Measurements from ENCODE around the gene TP73.

TP73 gene

GRCh38 chr1:3729594-3730542 lies 77.6 kb downstream of the TP73 start:
- no peak for DNase-seq (ENCODE audit: low spot score)

GRCh38 chr1:3730543-3731247 lies 78.4 kb downstream of the TP73 start:
- DNase-seq (ENCODE audit: low spot score) = no peak

- DNase-seq (ENCODE audit: low spot score) = no peak
Observed at GRCh38 chr1:3731583-3732433, 79.5 kb downstream of the TP73 start.

- DNase-seq (ENCODE audit: low spot score) = no peak
Observed at GRCh38 chr1:3732434-3733093, 80.2 kb downstream of the TP73 start.

DNA sequence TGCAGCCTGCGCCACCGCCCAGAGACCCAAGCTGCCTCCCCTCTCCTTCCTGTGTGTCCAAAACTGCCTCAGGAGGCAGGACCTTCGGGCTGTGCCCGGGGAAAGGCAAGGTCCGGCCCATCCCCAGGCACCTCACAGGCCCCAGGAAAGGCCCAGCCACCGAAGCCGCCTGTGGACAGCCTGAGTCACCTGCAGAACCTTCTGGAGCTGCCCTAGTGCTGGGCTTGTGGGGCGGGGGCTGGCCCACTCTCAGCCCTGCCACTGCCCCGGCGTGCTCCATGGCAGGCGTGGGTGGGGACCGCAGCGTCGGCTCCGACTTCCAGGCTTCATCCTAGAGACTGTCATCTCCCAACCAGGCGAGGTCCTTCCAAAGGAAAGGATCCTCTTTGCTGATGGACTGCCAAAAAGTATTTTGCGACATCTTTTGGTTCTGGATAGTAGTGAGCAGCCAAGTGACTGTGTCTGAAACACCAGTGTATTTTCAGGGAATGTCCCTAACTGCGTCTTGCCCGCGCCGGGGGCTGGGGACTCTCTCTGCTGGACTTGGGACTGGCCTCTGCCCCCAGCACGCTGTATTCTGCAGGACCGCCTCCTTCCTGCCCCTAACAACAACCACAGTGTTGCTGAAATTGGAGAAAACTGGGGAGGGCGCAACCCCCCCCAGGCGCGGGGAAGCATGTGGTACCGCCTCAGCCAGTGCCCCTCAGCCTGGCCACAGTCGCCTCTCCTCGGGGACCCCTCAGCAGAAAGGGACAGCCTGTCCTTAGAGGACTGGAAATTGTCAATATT lies 81.0 kb downstream of the TP73 start:
- no peak for DNase-seq (ENCODE audit: low spot score)

DNA sequence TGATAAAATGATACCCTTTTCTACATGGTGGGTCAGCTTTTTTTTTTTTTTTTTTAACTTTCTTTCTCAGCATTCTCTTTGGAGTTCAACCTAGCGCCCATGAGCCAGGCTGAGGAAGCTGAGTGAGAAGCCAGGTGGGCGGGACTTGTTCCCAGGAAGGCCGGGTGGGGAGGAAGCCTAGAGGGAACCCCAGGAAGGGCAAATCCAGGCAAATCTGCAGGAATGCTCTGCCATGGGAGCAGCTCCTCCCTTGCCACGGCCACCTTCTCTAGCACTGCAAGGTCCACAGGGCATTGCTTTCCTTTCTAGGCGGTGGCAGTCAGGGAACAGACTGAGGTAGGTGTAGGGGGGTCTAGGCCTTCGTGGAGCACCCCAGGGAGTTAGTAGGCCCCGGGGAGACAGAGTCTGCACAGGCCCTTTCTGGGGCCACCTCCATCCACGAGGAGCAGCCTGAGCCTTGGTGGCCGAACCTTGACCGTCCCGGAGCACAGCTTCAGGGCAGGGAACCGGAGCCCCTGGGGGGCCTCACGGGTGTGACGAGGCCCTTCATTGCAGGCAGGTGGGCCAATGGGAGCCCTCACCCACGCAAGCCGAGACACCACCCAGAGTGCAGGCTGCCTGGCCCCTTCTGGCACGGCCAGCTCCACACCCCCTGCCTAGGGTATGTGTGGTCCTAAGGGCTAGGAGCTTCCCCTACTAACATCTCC lies 81.7 kb downstream of the TP73 start:
- no peak for DNase-seq (ENCODE audit: low spot score)

DNA sequence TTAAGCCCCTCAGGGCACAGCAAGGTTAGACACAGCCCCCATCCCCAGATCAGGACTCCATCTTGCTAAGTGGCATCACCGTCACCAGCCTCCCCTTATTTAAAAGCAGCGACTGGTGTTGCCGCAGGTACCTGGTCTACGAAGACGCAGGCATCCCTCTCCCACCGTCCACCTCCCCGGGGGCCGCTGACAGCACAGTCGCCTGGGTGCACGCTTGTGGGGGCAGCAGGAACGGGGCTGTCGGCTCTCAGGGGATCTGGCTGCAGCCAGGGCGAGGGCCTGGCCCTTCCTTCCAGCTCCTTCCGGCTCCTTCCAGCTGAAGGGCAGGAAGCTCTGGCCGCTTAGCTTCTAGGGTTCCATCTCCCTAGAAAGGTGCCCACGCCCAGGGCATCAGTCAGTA lies 82.3 kb downstream of the TP73 start:
- no peak for DNase-seq (ENCODE audit: low spot score)

- DNase-seq (ENCODE audit: low spot score) = no peak
Observed at GRCh38 chr1:3735027-3735681, 82.8 kb downstream of the TP73 start.

DNA sequence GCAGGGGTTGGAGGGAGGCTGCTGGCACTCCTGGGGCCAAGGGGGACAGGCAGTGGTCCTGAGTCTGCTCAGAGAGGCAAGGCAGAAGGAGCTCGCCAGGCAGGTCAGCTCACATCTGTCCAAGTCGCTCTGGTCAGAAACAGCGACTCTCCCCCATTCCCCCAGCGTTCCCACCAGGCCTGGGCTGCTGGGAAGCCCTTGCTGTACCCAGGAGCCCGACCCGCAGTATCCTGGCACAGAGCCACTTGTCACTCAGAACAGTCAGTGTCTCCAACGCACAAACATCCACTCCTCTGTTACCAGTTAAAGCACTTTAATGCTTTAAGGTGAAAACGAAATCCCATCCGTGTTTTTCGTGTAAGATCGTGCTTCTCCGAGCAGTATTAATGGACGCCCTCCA lies 83.4 kb downstream of the TP73 start:
- no peak for DNase-seq (ENCODE audit: low spot score)

GRCh38 chr1:3736131-3736561 lies 83.8 kb downstream of the TP73 start:
- no peak for DNase-seq (ENCODE audit: low spot score)

DNA sequence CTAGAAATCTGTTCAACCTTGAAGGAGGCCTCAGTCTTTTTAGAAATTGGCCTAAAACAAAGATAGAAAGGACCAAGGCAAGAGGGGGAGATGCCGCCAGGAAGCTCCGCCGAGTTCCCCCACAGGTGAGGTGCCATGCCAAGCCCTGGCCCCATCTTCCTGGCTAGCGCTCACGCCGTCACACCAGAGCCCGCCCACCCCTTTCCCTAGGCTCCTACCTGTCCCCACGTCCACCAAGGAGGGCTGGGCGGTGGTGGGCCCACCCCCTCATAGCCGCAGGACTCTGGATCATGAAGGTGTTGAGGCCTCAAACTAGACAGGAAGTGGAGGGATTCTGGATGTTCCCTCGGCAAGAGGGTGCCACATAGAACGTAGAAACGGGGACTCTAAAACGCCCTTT lies 84.4 kb downstream of the TP73 start:
- DNase-seq (ENCODE audit: low spot score) = no peak

DNA sequence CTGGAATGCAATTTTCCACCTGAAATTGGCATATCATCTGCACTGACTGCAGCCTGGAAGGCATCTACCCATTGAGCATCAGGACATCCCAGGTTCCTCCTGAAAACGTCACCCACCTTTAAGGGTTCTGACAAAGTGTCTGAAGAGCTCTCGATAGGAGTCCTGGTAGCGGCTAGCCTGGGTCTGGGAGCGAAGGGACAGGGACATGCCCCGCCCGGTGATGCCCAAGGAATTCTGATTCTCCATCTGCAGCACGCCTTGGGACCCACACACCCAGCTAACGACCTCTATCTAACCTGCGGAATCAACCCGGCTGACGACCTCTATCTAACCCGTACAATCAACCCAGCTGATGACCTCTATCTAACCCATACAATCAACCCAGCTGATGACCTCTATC lies 86.6 kb downstream of the TP73 start:
- DNase-seq (ENCODE audit: low spot score) = no peak

- no peak for DNase-seq (ENCODE audit: low spot score)
Observed at GRCh38 chr1:3740042-3740441, 87.7 kb downstream of the TP73 start.

DNA sequence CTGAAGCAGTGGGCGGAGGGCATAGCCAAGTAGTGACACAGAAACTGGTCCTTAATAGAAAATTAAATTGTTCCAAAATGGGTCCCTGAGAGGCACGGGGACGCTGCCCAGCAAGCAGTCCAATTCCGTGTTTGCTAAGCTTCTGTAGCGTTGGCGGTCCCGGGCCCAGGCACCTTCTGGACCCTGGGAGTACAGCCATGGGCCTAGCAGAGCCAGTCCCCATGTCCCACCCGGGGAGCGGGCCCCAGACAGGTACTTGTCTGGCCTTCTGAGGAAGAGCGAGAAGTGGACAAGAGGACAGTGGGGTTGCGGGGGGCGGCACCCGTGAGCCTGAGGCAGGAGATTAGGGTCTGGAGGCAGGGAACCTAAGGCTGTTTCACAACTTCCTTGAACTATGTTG lies 88.4 kb downstream of the TP73 start:
- DNase-seq (ENCODE audit: low spot score) = no peak

DNA sequence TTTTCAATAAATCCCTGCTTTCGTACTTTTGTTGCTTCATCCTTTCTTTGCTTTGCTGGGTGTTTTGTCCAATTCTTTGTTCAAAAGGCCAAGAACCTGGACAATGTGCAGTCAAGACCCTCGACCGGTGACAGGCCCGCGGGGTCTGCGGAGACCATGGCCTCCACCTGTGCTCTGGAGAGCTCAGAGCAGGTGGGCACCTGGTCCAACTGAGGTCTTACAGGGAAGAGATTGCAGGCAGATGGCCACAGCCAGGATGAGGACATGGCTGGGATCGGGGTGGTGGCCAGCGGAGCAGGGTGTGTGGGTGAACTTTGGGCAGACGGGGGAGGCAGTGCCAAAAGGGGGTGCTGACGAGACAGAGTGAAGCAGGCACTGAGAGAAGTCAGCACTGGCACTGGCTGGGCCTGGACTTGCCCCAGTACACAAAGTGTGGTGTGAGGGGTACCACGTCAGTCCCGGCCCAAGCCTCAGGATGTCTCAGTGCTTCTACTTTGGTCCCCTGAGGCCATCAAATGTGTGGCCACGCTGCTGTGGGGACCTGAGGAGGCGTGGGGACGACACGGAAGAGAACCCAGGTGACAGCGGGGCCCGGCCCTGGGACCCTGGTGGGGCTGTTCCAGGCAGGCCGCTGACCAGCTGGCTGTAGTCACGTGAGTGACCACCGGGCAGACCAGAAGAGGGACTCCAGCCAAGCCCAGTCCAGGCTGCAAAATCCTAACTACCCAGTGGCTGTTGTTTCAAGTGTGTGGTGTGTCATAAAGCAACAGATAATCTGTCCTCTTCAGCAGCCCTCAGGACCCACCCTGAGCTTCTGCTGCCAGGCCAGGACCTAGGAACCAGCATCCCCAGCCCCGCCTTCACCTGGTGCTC lies 89.5 kb downstream of the TP73 start:
- no peak for DNase-seq (ENCODE audit: low spot score)

DNA sequence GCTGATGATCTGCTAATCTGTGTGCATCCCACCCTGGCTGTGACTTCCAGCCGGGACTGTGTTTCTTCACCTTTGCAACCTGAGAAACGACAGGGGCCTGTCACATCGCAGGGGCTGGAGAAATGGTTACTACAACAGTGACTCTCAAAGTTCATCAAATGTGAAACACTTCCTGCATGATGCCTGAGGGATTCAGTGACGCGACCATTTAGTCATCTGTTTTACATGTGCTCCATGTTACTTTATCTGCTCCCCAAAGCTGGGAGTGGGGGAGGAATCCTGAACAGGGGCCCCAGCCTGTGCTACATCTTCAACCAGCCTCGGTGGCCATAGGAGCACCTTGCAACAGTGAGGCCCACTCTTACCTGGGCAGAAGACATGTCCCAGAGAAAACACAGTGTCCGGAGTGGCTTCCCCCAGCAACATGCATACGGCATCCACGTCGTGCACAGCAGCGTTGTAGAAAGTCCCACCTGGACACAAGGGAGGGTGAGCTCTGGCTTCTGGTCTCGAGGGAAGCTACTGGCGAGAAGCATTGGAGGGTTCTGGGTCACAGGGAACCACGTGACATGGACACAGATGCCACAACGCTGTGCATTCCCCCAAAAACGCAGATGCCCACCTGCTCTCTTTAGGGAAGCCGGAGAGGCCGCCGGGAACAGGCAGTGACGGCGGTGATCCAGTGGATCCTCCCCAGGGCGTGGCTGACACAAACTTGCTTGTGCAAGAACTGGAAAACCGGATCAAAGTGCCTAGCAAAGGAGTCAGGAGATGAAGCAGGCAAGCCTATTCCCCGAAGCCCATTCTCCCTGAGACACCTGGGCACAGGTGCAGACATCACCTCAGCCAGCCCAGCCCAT lies 90.4 kb downstream of the TP73 start:
- DNase-seq (ENCODE audit: low spot score) = no peak

- DNase-seq (ENCODE audit: low spot score) = no peak
Observed at GRCh38 chr1:3743421-3743820, 91.1 kb downstream of the TP73 start.

- no peak for DNase-seq (ENCODE audit: low spot score)
Observed at GRCh38 chr1:3743826-3744225, 91.5 kb downstream of the TP73 start.
